Mononuclear cell (primary cell): Measurements from ENCODE around the gene HOXC11. TPM values are rescaled to one million over a fixed set of nuclear protein-coding genes. Genes with fewer than 3 reads are reported as not detected.

Experiments used
- total RNA-seq: library from RNA; depleted of rRNA; stranded (reverse); fragments of >200 nt; gene quantifications from one replicate; pipeline ENCODE4 v1.2.3, GENCODE V29; 2012

HOXC11 gene
- total RNA-seq, 1 donor, result not detected

Other genes with a start within 250 kb of the HOXC11 start
- 69.4 TPM for gene CALCOCO1, start 245.7 kb upstream of the HOXC11 start, total RNA-seq
- gene CISTR, start 221.1 kb upstream of the HOXC11 start, total RNA-seq, result not detected
- gene HOXC13, start 34.3 kb upstream of the HOXC11 start, total RNA-seq, result not detected
- gene HOXC12, start 18.2 kb upstream of the HOXC11 start, total RNA-seq, result not detected
- gene HOTAIR, start 1.8 kb downstream of the HOXC11 start, total RNA-seq, result not detected
- gene HOXC10, start 12.0 kb downstream of the HOXC11 start, total RNA-seq, result not detected
- not detected for gene HOXC9, start 27.0 kb downstream of the HOXC11 start, total RNA-seq
- gene HOXC8, start 35.9 kb downstream of the HOXC11 start, total RNA-seq, result not detected
- gene HOXC6, start 55.3 kb downstream of the HOXC11 start, total RNA-seq, result not detected
- not detected for gene HOXC5, start 59.9 kb downstream of the HOXC11 start, total RNA-seq
- gene HOXC4, start 80.7 kb downstream of the HOXC11 start, total RNA-seq, result 0.42 TPM
- 3.3 TPM for gene SMUG1, start 215.9 kb downstream of the HOXC11 start, total RNA-seq